K562 (cell line): ENCODE results near the gene PDE6B. TPM values are rescaled to one million over a fixed set of nuclear protein-coding genes. Genes with fewer than 3 reads are reported as not detected.
A peak's percentile ranks its signal among the peaks of the same experiment; 100 is the strongest.

ENCODE experiments used
- BRF2 ChIP-seq: IDR thresholded peaks from 3 replicates; pipeline ENCODE4 v1.6.1; 2011; ENCODE audit warnings: borderline replicate concordance, mild to moderate bottlenecking; ENCODE audit not compliant: insufficient read length, insufficient read depth
- CBX2 ChIP-seq: fragments of 200-600 bp; sonication (generic); IDR thresholded peaks from one replicate; pipeline ENCODE4 v1.6.1; 2012; ENCODE audit warnings: mild to moderate bottlenecking, low read length, inconsistent platforms; ENCODE audit not compliant: insufficient read depth, poor library complexity, severe bottlenecking
- CTCF ChIP-seq, 3 experiments: IDR thresholded peaks in 2 of 3; conservative IDR thresholded peaks in 1 of 3; 2 replicates each; pipeline ENCODE4 v1.5.1; 2011 to 2012; ENCODE audit warnings: low read length in 3 of 3, mild to moderate bottlenecking in 3 of 3, control low read depth in 2 of 3, improper control_type of control experiment in 1 of 3, inconsistent platforms in 1 of 3, low read depth in 1 of 3, mixed read lengths in 1 of 3, moderate library complexity in 1 of 3; ENCODE audit not compliant: insufficient read depth in 2 of 3
- MGA ChIP-seq: fragments of 450-650 bp; IDR thresholded peaks from 2 replicates; pipeline ENCODE4 v1.6.1; 2016; ENCODE audit warnings: mild to moderate bottlenecking, moderate library complexity
- MLX ChIP-seq, 2 experiments: fragments of 450-650 bp in 1 of 2; sonication (generic) in 1 of 2; formaldehyde crosslinking; conservative IDR thresholded peaks; 2 replicates each; pipeline versions ENCODE4 v1.4.0 to v1.8.1; 2020 to 2022; ENCODE audit warnings: mild to moderate bottlenecking in 1 of 2, missing genetic modification reagents in 1 of 2
- NFXL1 ChIP-seq: fragments of 450-650 bp; formaldehyde crosslinking; IDR thresholded peaks from 2 replicates; pipeline ENCODE4 v1.4.0; 2021; ENCODE audit warnings: mild to moderate bottlenecking
- PRPF4 ChIP-seq: fragments of 200-400 bp; formaldehyde crosslinking; IDR thresholded peaks from one replicate; pipeline ENCODE4 v1.6.1; 2017; ENCODE audit warnings: low read length, low read depth, mild to moderate bottlenecking; ENCODE audit not compliant: insufficient read depth, poor library complexity, severe bottlenecking
- RAD21 ChIP-seq, 2 experiments: fragments of 250-450 bp in 1 of 2; fragments of 450-650 bp in 1 of 2; sonication (Bioruptor Pico) in 1 of 2; formaldehyde crosslinking in 1 of 2; IDR thresholded peaks in 1 of 2; conservative IDR thresholded peaks in 1 of 2; 2 replicates each; pipeline versions ENCODE4 v1.4.0 to v1.8.0; 2020 to 2022; ENCODE audit warnings: mild to moderate bottlenecking in 2 of 2, moderate library complexity in 1 of 2
- TBL1XR1 ChIP-seq, 2 experiments: IDR thresholded peaks; 2 replicates each; pipeline ENCODE4 v1.6.1; 2012; ENCODE audit warnings: improper control_type of control experiment in 2 of 2, low read length in 2 of 2, mild to moderate bottlenecking in 1 of 2
- polyA plus RNA-seq, 8 experiments: library from polyadenylated mRNA; depleted of rRNA in 4 of 8; stranded (reverse) in 5 of 8; unstranded in 3 of 8; fragments of >200 nt; fragmentation: Nextera tagmentation in 2 of 8; fragmentation: Illumina TruSeq in 1 of 8; extraction: Ambion mirVana in 2 of 8; extraction: Trizol in 1 of 8; gene quantifications; 2 replicates each; pipeline versions ENCODE4 v1.2.1 to v1.2.3, GENCODE V29; 2011 to 2014; ENCODE audit warnings: inconsistent platforms in 1 of 8, missing spikeins in 1 of 8
- total RNA-seq, 7 experiments: library from RNA; depleted of rRNA in 6 of 7; stranded (reverse); fragments of >200 nt in 6 of 7; fragmentation: Illumina TruSeq in 2 of 7; extraction: Trizol in 2 of 7; gene quantifications; 2 replicates each; pipeline versions ENCODE4 v1.2.1 to v1.2.3, GENCODE V29; 2011 to 2021; ENCODE audit warnings: low replicate concordance in 1 of 7

PDE6B gene
- total and polyA plus RNA-seq, 9 of the 15 experiments (the other 6 are each of a cell fraction or from before 2014, with no cell fraction given) = 0.04 TPM; not detected in 8

- peak in 2 of 3 experiments; percentile 25 to 36; a peak in 3 of 6 replicates for TF ChIP-seq CTCF (IDR thresholded peaks at IDR 0.05 in 2 of 3, conservative IDR thresholded peaks at IDR 0.05 in 1 of 3; ENCODE audit: insufficient read depth in 2 of 3, low read depth in 1 of 3, low read length in 3 of 3)
- TF ChIP-seq MGA = 0 out of 2 replicates have a peak, but pooled peaks have one; percentile 27
- TF ChIP-seq RAD21 (CRISPR knock-in tag; conservative IDR thresholded peaks at IDR 0.05 in 1 of 2, IDR thresholded peaks at IDR 0.05 in 1 of 2) = peak in 1 of 2 experiments; percentile 43; a peak in 2 of 4 replicates
- no peak for TF ChIP-seq NFXL1 (CRISPR knock-in tag)
- no peak for TF ChIP-seq CBX2
- no peak for TF ChIP-seq TBL1XR1 (IDR thresholded peaks at IDR 0.05; ENCODE audit: low read length in 2 of 2)
- TF ChIP-seq MLX (CRISPR knock-in tag; conservative IDR thresholded peaks at IDR 0.05) = no peak
- TF ChIP-seq PRPF4 = no peak
- TF ChIP-seq BRF2 = no peak
These were observed 75.4 kb downstream of the PDE6B start (continued) for GRCh38 chr4:700587-701264.
